Renal cortical epithelial cell (primary cell): ENCODE measurements around the gene TTC13. TPM values are rescaled to one million over a fixed set of nuclear protein-coding genes. Genes with fewer than 3 reads are reported as not detected.
"Not testable (repeated sequence)": the region's sequence is repeated elsewhere in the genome, so short reads cannot be mapped to it uniquely, and the experiment has no call there.

ENCODE experiments used
- DNase-seq: peaks from one replicate; pipeline ENCODE4 v3.0.0-alpha.2; 2011; ENCODE audit warnings: low read depth
- total RNA-seq: library from RNA; depleted of rRNA; stranded (reverse); fragments of >200 nt; gene quantifications from 2 replicates; pipeline ENCODE4 v1.2.3, GENCODE V29; 2014

The TTC13 gene
- total RNA-seq, 1 donor from 2014 or later = 12.2 TPM

GRCh38 chr1:230992100-230992774, 13.6 kb upstream of the TTC13 start:
- no peak for DNase-seq

GRCh38 chr1:230987448-230987847, 8.8 kb upstream of the TTC13 start:
- DNase-seq = no peak

GRCh38 chr1:230986976-230987375, 8.3 kb upstream of the TTC13 start:
- DNase-seq = peak; percentile 60

- peak; percentile 46 for DNase-seq
Observed at GRCh38 chr1:230985711-230986110, 7.0 kb upstream of the TTC13 start.

- DNase-seq = not testable (repeated sequence)
Observed at GRCh38 chr1:230984622-230985515, 6.2 kb upstream of the TTC13 start.

GRCh38 chr1:230983811-230984210, 5.2 kb upstream of the TTC13 start:
- DNase-seq = no peak

GRCh38 chr1:230982696-230983095, 4.0 kb upstream of the TTC13 start:
- no peak for DNase-seq

- DNase-seq = no peak
Observed at GRCh38 chr1:230979952-230980351, 1.3 kb upstream of the TTC13 start.

- DNase-seq = no peak
Observed at GRCh38 chr1:230979389-230979716, 692 bp upstream of the TTC13 start.

GRCh38 chr1:230977761-230978490, 735 bp downstream of the TTC13 start:
- no peak for DNase-seq

- no peak for DNase-seq
Observed at GRCh38 chr1:230976825-230977747, 1.6 kb downstream of the TTC13 start.

- no peak for DNase-seq
Observed at GRCh38 chr1:230976360-230976759, 2.3 kb downstream of the TTC13 start.

GRCh38 chr1:230975636-230976035, 3.0 kb downstream of the TTC13 start:
- no peak for DNase-seq

GRCh38 chr1:230972855-230973271, 5.8 kb downstream of the TTC13 start:
- DNase-seq = no peak

GRCh38 chr1:230971771-230972170, 6.9 kb downstream of the TTC13 start:
- DNase-seq = no peak

- DNase-seq = no peak
Observed at GRCh38 chr1:230970432-230970831, 8.2 kb downstream of the TTC13 start.

- DNase-seq = no peak
Observed at GRCh38 chr1:230966358-230966873, 12.2 kb downstream of the TTC13 start.

GRCh38 chr1:230965535-230965934, 13.1 kb downstream of the TTC13 start:
- DNase-seq = no peak

- DNase-seq = no peak
Observed at GRCh38 chr1:230964896-230965295, 13.8 kb downstream of the TTC13 start.

GRCh38 chr1:230958370-230958769, 20.3 kb downstream of the TTC13 start:
- DNase-seq = no peak

- no peak for DNase-seq
Observed at GRCh38 chr1:230957580-230957989, 21.1 kb downstream of the TTC13 start.
